ENCODE measurements around the gene CCL13.

DNA sequence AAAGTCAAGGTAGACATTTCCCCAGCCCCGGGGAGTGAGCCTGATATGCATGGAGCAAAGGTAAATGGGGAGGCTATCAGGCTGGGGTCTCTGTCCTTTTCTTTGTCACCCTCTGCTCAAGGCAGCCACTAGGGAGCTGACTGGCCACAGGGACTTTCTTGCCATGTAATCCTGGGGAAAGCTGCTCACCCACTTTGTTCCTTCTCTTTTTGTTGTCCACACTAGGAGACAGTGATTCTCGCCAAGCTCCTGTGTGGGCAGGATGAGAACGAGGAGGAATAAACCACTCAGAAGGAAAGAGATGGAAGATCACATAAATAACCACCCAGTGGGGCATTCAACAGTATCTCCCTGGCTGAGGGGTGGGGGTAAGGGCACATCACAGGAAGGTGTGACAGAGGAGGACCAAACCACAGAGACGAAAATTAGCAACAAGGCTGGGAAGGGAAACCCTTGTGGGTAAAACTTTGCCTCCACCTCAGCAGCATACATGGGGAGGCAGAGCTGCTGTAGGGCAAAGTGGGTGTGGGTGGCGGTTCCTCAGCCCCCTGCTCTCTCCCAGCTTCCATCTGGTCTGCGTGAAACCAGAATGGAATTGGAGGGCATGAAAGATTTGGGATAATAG lies 33.0 kb downstream of the CCL13 start:
- TF ChIP-seq, protein P1, sequence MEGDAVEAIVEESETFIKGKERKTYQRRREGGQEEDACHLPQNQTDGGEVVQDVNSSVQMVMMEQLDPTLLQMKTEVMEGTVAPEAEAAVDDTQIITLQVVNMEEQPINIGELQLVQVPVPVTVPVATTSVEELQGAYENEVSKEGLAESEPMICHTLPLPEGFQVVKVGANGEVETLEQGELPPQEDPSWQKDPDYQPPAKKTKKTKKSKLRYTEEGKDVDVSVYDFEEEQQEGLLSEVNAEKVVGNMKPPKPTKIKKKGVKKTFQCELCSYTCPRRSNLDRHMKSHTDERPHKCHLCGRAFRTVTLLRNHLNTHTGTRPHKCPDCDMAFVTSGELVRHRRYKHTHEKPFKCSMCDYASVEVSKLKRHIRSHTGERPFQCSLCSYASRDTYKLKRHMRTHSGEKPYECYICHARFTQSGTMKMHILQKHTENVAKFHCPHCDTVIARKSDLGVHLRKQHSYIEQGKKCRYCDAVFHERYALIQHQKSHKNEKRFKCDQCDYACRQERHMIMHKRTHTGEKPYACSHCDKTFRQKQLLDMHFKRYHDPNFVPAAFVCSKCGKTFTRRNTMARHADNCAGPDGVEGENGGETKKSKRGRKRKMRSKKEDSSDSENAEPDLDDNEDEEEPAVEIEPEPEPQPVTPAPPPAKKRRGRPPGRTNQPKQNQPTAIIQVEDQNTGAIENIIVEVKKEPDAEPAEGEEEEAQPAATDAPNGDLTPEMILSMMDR (conservative IDR thresholded peaks at IDR 0.05; ENCODE audit: low read length) = peak; percentile 15; the same call in 1 of the 2 replicates
- no peak for TF ChIP-seq EZH2phosphoT487 (IDR thresholded peaks at IDR 0.05; ENCODE audit: borderline replicate concordance)
